ENCODE data around the gene HTR4. TPM values are rescaled to one million over a fixed set of nuclear protein-coding genes. Genes with fewer than 3 reads are reported as not detected.

The HTR4 gene
- total RNA-seq, 1 experiment from 2014 or later: not detected

GRCh38 chr5:148509893-148510292 lies 144.4 kb downstream of the HTR4 start:
- no peaks in the 10 kb centered on the region for H3K4me1 ChIP-seq (ENCODE audit: insufficient read depth, low read length)
- H3K79me1 ChIP-seq (ENCODE audit: insufficient read depth, low read depth, low read length, poor library complexity, severe bottlenecking): no peaks in the 10 kb centered on the region
- no peak overlapping the region for H3K9ac ChIP-seq (ENCODE audit: extremely low read depth, insufficient read length, low read length)
- H3T11ph ChIP-seq (ENCODE audit: low read length): no peak overlapping the region
- H3K23ac ChIP-seq (ENCODE audit: insufficient read length, low read depth, low read length): no peak overlapping the region
- H2AFZ ChIP-seq (ENCODE audit: low read length): no peak overlapping the region
- whole genome bisulfite sequencing (ENCODE audit: extremely low coverage, insufficient read length, low lambda C conversion rate): no CpG with 5 or more reads among the region's 2 CpGs
- DNase-seq: no peak
- Mint-ChIP-seq H3K4me1 (no peaks in the 10 kb centered on the region), H3K4me3 (no peak overlapping the region), H3K36me3 (ENCODE audit: insufficient read depth in 1 of 3, low read depth in 3 of 3) (no peaks in the 10 kb centered on the region), H3K27me3 (ENCODE audit: low read depth) (peaks cover 4% of the 10 kb centered on the region; the same call in 1 of the 2 replicates), H3K27ac (no peak overlapping the region), H3K9me3 (no peaks in the 10 kb centered on the region; a peak in 1 of 5 replicates)
- no peaks in the 10 kb centered on the region for H3K23me2 ChIP-seq (ENCODE audit: insufficient read length, low read depth, low read length, poor library complexity, severe bottlenecking)
- H3K4ac ChIP-seq (ENCODE audit: low read depth, low read length): no peak overlapping the region
- no peaks in the 10 kb centered on the region; the same call in 1 of the 2 replicates for H3K27me3 ChIP-seq (ENCODE audit: insufficient read depth, low read length)
- no peak overlapping the region for H2BK15ac ChIP-seq (ENCODE audit: low read depth, low read length)
- H4K91ac ChIP-seq (ENCODE audit: insufficient read length, low read depth, low read length): no peak overlapping the region
- no peak overlapping the region for H3K14ac ChIP-seq (ENCODE audit: insufficient read depth, low read length)
- H3K18ac ChIP-seq (ENCODE audit: insufficient read length, low read depth, low read length): no peak overlapping the region
- H2BK120ac ChIP-seq (ENCODE audit: low read depth, low read length, poor library complexity, severe bottlenecking): no peak overlapping the region
- no peak overlapping the region for H3K56ac ChIP-seq (ENCODE audit: insufficient read length, low read depth, low read length)
- no peak overlapping the region for H4K8ac ChIP-seq (replicated peaks; ENCODE audit: insufficient read length, low read depth, low read length)
- no peak overlapping the region for H3K27ac ChIP-seq (ENCODE audit: insufficient read length, low read depth, low read length)
- H2BK20ac ChIP-seq (ENCODE audit: low read depth, low read length, poor library complexity, severe bottlenecking): no peak overlapping the region
- TF ChIP-seq CTCF (conservative IDR thresholded peaks at IDR 0.05): no peak
- H3K9me3 ChIP-seq (ENCODE audit: control insufficient read depth, low read depth, low read length): no peaks in the 10 kb centered on the region
- H2BK5ac ChIP-seq (ENCODE audit: insufficient read length, low read length): no peak overlapping the region
- H3K79me2 ChIP-seq (ENCODE audit: insufficient read depth, low read length): no peaks in the 10 kb centered on the region
- H2AK5ac ChIP-seq (ENCODE audit: insufficient read length, low read length): no peak overlapping the region
- no peaks in the 10 kb centered on the region for H4K20me1 ChIP-seq (ENCODE audit: control insufficient read depth, insufficient read depth, insufficient read length)
- no peak overlapping the region for H2BK12ac ChIP-seq (ENCODE audit: insufficient read length, low read depth, low read length)
- H4K5ac ChIP-seq (ENCODE audit: insufficient read length, low read depth, low read length): no peak overlapping the region
- no peak overlapping the region for H3K4me2 ChIP-seq (ENCODE audit: insufficient read depth, insufficient read length, low read length)
